Measurements from ENCODE around the gene MAN2B2. TPM values are rescaled to one million over a fixed set of nuclear protein-coding genes. Genes with fewer than 3 reads are reported as not detected.

MAN2B2 gene
- total and polyA plus RNA-seq, 7 experiments from 2014 or later, result 10.5 to 56.2 (median 32.3) TPM

DNA sequence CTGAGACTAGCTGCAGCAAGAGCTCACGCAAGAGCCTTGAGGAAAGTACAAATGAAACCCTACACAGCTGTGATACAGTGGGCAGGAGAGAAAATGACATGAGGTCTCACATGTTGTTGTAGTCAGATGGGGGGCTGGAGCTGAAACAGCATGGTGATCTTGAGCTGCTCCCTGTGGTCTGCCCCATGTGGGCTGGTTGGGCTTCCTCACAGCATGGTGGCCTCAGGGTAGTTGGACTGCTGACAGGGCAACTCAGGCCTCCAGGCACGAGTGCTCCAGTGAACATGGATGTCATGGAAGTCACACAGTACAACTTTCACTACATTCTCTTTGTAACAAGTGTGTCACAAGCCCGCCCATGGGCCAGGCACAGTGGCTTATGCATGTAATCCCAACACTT, 3.4 kb upstream of the MAN2B2 start:
- Mint-ChIP-seq H3K27ac (no peak overlapping the region), H3K27me3 (peaks cover 0 to 29% (median 5%) of the 10 kb centered on the region in 5 donors), H3K4me1 (peaks cover 0 to 9% (median 3%) of the 10 kb centered on the region in 7 donors), H3K36me3 (peaks cover 0 to 2% (median 0%) of the 10 kb centered on the region in 5 donors), H3K4me3 (no peak overlapping the region), H3K9me3 (peaks cover 0 to 6% (median 0%) of the 10 kb centered on the region in 11 donors)
- ChIA-PET POLR2A (no interaction called here), CTCF (no interaction called here)
- Histone ChIP-seq H3K9me3 (ENCODE audit: control insufficient read depth in 2 of 3, low read length in 3 of 3) (no peaks in the 10 kb centered on the region), H3K27me3 (ENCODE audit: control insufficient read depth in 2 of 2, insufficient read depth in 2 of 2, low read length in 2 of 2) (no peaks in the 10 kb centered on the region), H3K27ac (ENCODE audit: low read depth, low read length) (no peak overlapping the region), H3K4me1 (ENCODE audit: control insufficient read depth in 2 of 2, insufficient read depth in 2 of 2, low read length in 2 of 2) (peaks cover 5 to 9% of the 10 kb centered on the region in 2 donors), H3K4me3 (ENCODE audit: low read length) (no peak overlapping the region), H3K36me3 (ENCODE audit: control insufficient read depth in 2 of 3, insufficient read depth in 3 of 3, low read length in 3 of 3) (peaks cover 0 to 5% (median 0%) of the 10 kb centered on the region in 3 experiments)
- no peak for DNase-seq
- no peak for ATAC-seq
- intact Hi-C loops (cut with micrococcal nuclease), result loop anchor here in 1 of 2 donors (10.0 kb wide), 1 partner anchor 213 kb away; the partner anchor contains the start of gene KIAA0232

DNA sequence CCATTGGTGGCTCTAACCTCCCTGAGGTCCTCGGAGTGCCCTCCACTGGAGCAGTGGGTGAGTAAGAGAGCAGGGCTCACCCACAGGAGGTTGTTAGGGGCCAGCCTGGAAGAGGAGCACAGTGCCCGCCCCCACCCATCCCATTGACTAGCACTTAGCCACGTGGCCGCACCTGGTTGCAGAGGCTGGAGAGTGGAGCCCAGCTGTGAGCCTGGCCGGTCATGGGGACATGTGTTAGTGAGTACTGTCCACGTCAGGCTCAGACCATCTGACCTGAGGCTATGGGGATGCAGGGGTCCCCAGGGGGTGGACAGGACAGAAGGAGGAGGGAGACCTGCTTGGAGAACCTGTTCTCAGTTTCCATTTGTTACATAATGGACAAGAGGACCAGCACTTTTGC, 1.4 kb upstream of the MAN2B2 start:
- Mint-ChIP-seq H3K36me3 (peaks cover 8 to 14% (median 11%) of the 10 kb centered on the region in 5 donors), H3K4me1 (peaks cover 0 to 10% (median 7%) of the 10 kb centered on the region in 7 donors), H3K27me3 (peaks cover 0 to 19% (median 0%) of the 10 kb centered on the region in 5 donors), H3K4me3 (peak overlapping the region in 7 of 10 donors; percentile 17 to 94 (median 91)), H3K9me3 (peaks cover 0 to 6% (median 0%) of the 10 kb centered on the region in 11 donors), H3K27ac (peak overlapping the region in 1 of 9 donors; percentile 14)
- Histone ChIP-seq H3K36me3 (ENCODE audit: control insufficient read depth in 2 of 3, insufficient read depth in 3 of 3, low read length in 3 of 3) (peaks cover 0 to 24% (median 3%) of the 10 kb centered on the region in 3 experiments), H3K27me3 (ENCODE audit: control insufficient read depth in 2 of 2, insufficient read depth in 2 of 2, low read length in 2 of 2) (no peaks in the 10 kb centered on the region), H3K27ac (ENCODE audit: low read depth, low read length) (no peak overlapping the region), H3K4me3 (ENCODE audit: low read length) (no peak overlapping the region), H3K4me1 (ENCODE audit: control insufficient read depth in 2 of 2, insufficient read depth in 2 of 2, low read length in 2 of 2) (peaks cover 5 to 9% of the 10 kb centered on the region in 2 donors), H3K9me3 (ENCODE audit: control insufficient read depth in 2 of 3, low read length in 3 of 3) (no peaks in the 10 kb centered on the region)
- ATAC-seq (no peak), DNase-seq (no peak)
- CTCF ChIA-PET, result interaction anchor here (0.9 to 1.1 kb wide), 2 partner anchors 47 to 300 kb away, joined by 4 read pairs; no protein-coding TSS in a partner anchor
- POLR2A ChIA-PET, result interaction anchor here (2.9 kb wide), 2 partner anchors 67 to 100 kb away, joined by 15 to 19 read pairs; partner anchors contain the start of gene MRFAP1
- intact Hi-C loops (cut with micrococcal nuclease), result loop anchor here in 1 of 2 donors (10.0 kb wide), 1 partner anchor 211 kb away; the partner anchor contains the start of gene KIAA0232

DNA sequence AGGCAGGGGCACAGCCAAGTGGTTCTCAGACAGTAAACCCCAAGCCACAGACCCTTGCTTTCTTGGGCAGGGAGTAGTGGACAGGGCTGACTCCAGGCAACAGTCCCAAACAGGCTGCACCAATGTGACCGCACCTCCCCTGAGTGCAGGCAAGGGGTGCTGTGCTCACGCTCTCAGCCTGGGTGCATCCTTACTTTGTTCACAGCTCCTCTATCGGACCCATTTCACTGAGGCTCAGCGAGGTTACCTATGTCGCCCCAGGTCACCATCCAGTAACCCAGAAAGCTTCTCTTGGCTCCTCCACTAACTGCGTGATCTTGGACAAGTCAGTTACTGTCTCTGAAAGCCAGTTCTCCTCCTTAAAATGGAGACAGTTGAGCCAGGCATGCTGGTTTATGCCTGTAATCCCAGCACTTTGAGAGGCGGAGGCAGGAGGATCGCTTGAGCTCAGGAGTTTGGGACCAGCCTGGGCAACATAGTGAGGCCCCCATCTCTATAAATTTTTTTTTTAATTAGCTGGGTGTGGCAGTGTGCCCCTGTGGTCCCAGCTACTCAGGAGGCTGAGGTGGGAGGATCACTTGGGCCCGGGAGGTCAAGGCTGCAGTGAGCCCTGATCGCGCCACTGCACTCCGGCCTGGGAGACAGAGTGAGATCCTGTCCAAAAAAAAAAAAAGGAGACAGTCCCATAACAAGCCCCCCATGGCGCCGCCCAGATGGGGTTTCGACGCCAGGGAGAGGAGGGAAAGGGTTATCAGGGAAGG, 823 bp upstream of the MAN2B2 start:
- H3K27me3 ChIP-seq (ENCODE audit: control insufficient read depth in 2 of 2, insufficient read depth in 2 of 2, low read length in 2 of 2), result no peaks in the 10 kb centered on the region
- H3K4me3 ChIP-seq (ENCODE audit: low read length), result peak overlapping the region; percentile 92
- peaks cover 5 to 9% of the 10 kb centered on the region in 2 donors for H3K4me1 ChIP-seq (ENCODE audit: control insufficient read depth in 2 of 2, insufficient read depth in 2 of 2, low read length in 2 of 2)
- H3K36me3 ChIP-seq (ENCODE audit: control insufficient read depth in 2 of 3, insufficient read depth in 3 of 3, low read length in 3 of 3), result peaks cover 0 to 30% (median 3%) of the 10 kb centered on the region in 3 experiments
- DNase-seq (no peak), ATAC-seq (no peak)
- peak overlapping the region in 8 of 9 donors; percentile 68 to 91 (median 82) for H3K27ac Mint-ChIP-seq
- H3K4me1 Mint-ChIP-seq, result peaks cover 0 to 10% (median 7%) of the 10 kb centered on the region in 7 donors
- intact Hi-C loops (cut with micrococcal nuclease), result loop anchor here (2.0 to 10.0 kb wide), 5 partner anchors 135 to 529 kb away; partner anchors contain the start of genes KIAA0232 (in 2 of the 2) and MRFAP1L1 (in 2 of the 2)
- peaks cover 8 to 19% (median 15%) of the 10 kb centered on the region in 5 donors for H3K36me3 Mint-ChIP-seq
- CTCF ChIA-PET, result interaction anchor here (0.7 to 1.1 kb wide), 3 partner anchors 48 to 300 kb away, joined by 3 to 4 read pairs (median 4); no protein-coding TSS in a partner anchor
- POLR2A ChIA-PET, result interaction anchor here (0.6 to 2.9 kb wide), 6 partner anchors 67 to 496 kb away, joined by 3 to 19 read pairs (median 3); partner anchors contain the start of gene MRFAP1
- peak overlapping the region; percentile 83 for H3K27ac ChIP-seq (ENCODE audit: low read depth, low read length)
- H3K4me3 Mint-ChIP-seq, result peak overlapping the region; percentile 84 to 94 (median 90)
- H3K9me3 ChIP-seq (ENCODE audit: control insufficient read depth in 2 of 3, low read length in 3 of 3), result no peaks in the 10 kb centered on the region
- peaks cover 0 to 17% (median 0%) of the 10 kb centered on the region in 5 donors for H3K27me3 Mint-ChIP-seq
- H3K9me3 Mint-ChIP-seq, result peaks cover 0 to 6% (median 0%) of the 10 kb centered on the region in 11 donors

DNA sequence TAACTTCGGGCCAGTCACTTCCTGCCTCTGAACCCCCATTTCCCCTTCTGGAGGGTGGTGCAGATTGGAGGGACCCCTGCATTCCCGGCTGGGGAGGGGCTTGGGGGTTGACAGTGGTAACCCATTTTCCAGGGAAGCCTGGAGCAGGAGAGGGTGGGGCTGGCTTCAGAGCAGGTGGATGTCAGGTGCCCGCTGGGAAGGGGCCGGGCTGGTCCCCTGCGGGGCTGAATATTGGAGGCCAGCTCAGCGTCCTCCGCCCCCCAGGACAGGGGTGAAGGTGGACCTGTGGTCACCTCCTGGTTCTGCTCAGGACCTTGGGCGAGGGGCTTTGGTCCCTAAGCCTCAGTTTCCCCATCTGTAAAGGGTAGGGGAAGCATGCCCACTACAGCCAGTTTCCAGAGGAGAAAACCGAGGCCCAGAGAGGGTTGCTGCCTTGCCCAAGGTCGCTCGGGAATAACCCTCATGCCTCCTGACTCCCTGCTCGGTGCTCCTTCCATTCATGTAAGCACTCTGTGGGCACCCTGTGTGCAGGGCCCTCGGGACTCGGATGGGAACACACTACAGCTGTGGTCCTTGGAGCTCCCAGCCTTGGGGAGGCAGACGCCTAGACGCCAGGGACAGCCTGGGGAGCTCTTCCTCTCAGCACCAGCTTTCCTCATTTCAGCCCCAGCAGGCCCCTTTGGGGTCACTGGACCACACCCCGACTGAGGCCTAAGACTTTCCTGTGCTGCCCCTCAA, 683 bp downstream of the MAN2B2 start:
- Histone ChIP-seq H3K4me1 (ENCODE audit: control insufficient read depth in 2 of 2, insufficient read depth in 2 of 2, low read length in 2 of 2) (peaks cover 5 to 9% of the 10 kb centered on the region in 2 donors), H3K36me3 (ENCODE audit: control insufficient read depth in 2 of 3, insufficient read depth in 3 of 3, low read length in 3 of 3) (peaks cover 6 to 45% (median 9%) of the 10 kb centered on the region in 3 experiments), H3K27me3 (ENCODE audit: control insufficient read depth in 2 of 2, insufficient read depth in 2 of 2, low read length in 2 of 2) (no peaks in the 10 kb centered on the region), H3K9me3 (ENCODE audit: control insufficient read depth in 2 of 3, low read length in 3 of 3) (no peaks in the 10 kb centered on the region), H3K4me3 (ENCODE audit: low read length) (peak overlapping the region; percentile 92), H3K27ac (ENCODE audit: low read depth, low read length) (peak overlapping the region; percentile 83)
- ChIA-PET CTCF (no interaction called here), POLR2A (interaction anchor here (0.6 to 2.9 kb wide), 5 partner anchors 65 to 142 kb away, joined by 3 to 19 read pairs (median 4); partner anchors contain the start of gene MRFAP1)
- H3K27me3 Mint-ChIP-seq, result peaks cover 0 to 17% (median 0%) of the 10 kb centered on the region in 5 donors
- H3K4me1 Mint-ChIP-seq, result peaks cover 6 to 17% (median 8%) of the 10 kb centered on the region in 7 donors
- H3K36me3 Mint-ChIP-seq, result peaks cover 21 to 34% (median 28%) of the 10 kb centered on the region in 5 donors
- intact Hi-C loops (cut with micrococcal nuclease), result loop anchor here (1.0 to 10.0 kb wide), 8 partner anchors 65 to 527 kb away; partner anchors contain the start of genes KIAA0232 (in 2 of the 2), MRFAP1 (in 2 of the 2), MRFAP1L1 (in 2 of the 2) and GRPEL1 (in 1 of the 2)
- ATAC-seq, result no peak
- H3K9me3 Mint-ChIP-seq, result peaks cover 0 to 10% (median 0%) of the 10 kb centered on the region in 11 donors
- DNase-seq, result no peak
- peak overlapping the region; percentile 84 to 94 (median 86) for H3K4me3 Mint-ChIP-seq
- H3K27ac Mint-ChIP-seq, result peak overlapping the region; percentile 64 to 85 (median 84)

DNA sequence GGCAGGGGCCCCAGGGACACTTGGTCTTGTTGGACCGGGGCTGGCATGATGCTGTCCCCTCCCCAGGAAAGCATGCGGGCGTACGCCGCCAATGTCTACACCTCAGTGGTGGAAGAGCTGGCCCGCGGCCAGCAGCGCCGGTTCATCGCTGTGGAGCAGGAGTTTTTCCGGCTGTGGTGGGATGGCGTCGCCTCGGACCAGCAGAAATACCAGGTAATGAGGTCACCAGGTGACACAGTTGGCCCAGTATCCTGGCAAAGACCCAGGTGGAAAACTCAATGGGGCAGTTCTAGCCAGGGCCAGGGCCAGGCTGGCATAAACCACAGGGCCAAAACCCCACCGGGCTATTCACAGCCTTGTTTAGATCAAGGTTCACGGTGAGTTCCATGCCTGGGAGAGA, 1.5 kb downstream of the MAN2B2 start:
- Histone ChIP-seq H3K27me3 (ENCODE audit: control insufficient read depth in 2 of 2, insufficient read depth in 2 of 2, low read length in 2 of 2) (no peaks in the 10 kb centered on the region), H3K4me3 (ENCODE audit: low read length) (no peak overlapping the region), H3K36me3 (ENCODE audit: control insufficient read depth in 2 of 3, insufficient read depth in 3 of 3, low read length in 3 of 3) (peaks cover 6 to 54% (median 16%) of the 10 kb centered on the region in 3 experiments), H3K9me3 (ENCODE audit: control insufficient read depth in 2 of 3, low read length in 3 of 3) (no peaks in the 10 kb centered on the region), H3K27ac (ENCODE audit: low read depth, low read length) (no peak overlapping the region), H3K4me1 (ENCODE audit: control insufficient read depth in 2 of 2, insufficient read depth in 2 of 2, low read length in 2 of 2) (peaks cover 5 to 9% of the 10 kb centered on the region in 2 donors)
- Mint-ChIP-seq H3K27ac (peak overlapping the region in 4 of 9 donors; percentile 38 to 84 (median 68)), H3K9me3 (peaks cover 0 to 8% (median 0%) of the 10 kb centered on the region in 11 donors), H3K27me3 (peaks cover 0 to 11% (median 0%) of the 10 kb centered on the region in 5 donors), H3K4me3 (peak overlapping the region in 7 of 10 donors; percentile 47 to 94 (median 89)), H3K4me1 (peaks cover 6 to 17% (median 8%) of the 10 kb centered on the region in 7 donors), H3K36me3 (peaks cover 21 to 42% (median 35%) of the 10 kb centered on the region in 5 donors)
- CTCF ChIA-PET, result no interaction called here
- no peak for DNase-seq
- intact Hi-C loops (cut with micrococcal nuclease), result loop anchor here (5.0 to 10.0 kb wide), 2 partner anchors 96 to 208 kb away; partner anchors contain the start of gene KIAA0232 (in 1 of the 2)
- no peak for ATAC-seq
- POLR2A ChIA-PET, result interaction anchor here (0.8 kb wide), 1 partner anchor 64 kb away, joined by 4 read pairs; the partner anchor contains the start of gene MRFAP1

Measured in naive thymus-derived CD4-positive, alpha-beta T cell (primary cell).